Keratinocyte (primary cell): ENCODE results near the gene MAGEH1. TPM values are rescaled to one million over a fixed set of nuclear protein-coding genes. Genes with fewer than 3 reads are reported as not detected.

Experiments used
- DNase-seq: peaks from one replicate; pipeline ENCODE4 v3.0.0-alpha.2; 2011; ENCODE audit warnings: low read depth, missing footprints, low spot score
- FAIRE-seq: peaks from 2 replicates; lab custom pipeline; 2011; peaks lifted over from hg19 to GRCh38; lab: Jason Lieb, UNC
- H2AFZ ChIP-seq: 2 replicates; pipeline ENCODE4 v1.6.0; 2012; ENCODE audit warnings: low read length, control low read depth, inconsistent platforms; ENCODE audit not compliant: control insufficient read depth
- H3K27ac ChIP-seq: 2 replicates; pipeline ENCODE4 v1.5.1; 2011; ENCODE audit warnings: low read length; ENCODE audit not compliant: control insufficient read depth, insufficient read depth
- H3K27me3 ChIP-seq: 3 replicates; pipeline ENCODE4 v1.6.0; 2011; ENCODE audit warnings: low read length; ENCODE audit not compliant: control insufficient read depth, insufficient read depth; ENCODE audit errors: extremely low read depth
- H3K36me3 ChIP-seq, 2 experiments: 2 replicates in 1 of 2; 3 replicates in 1 of 2; pipeline ENCODE4 v1.5.1; 2011; ENCODE audit warnings: low read length in 2 of 2, mild to moderate bottlenecking in 1 of 2; ENCODE audit not compliant: control insufficient read depth in 2 of 2, insufficient read depth in 2 of 2; ENCODE audit errors: extremely low read depth in 1 of 2
- H3K4me1 ChIP-seq: 3 replicates; pipeline ENCODE4 v1.5.1; 2011; ENCODE audit warnings: low read length; ENCODE audit not compliant: control insufficient read depth, insufficient read depth; ENCODE audit errors: extremely low read depth
- H3K4me2 ChIP-seq: 3 replicates; pipeline ENCODE4 v1.6.0; 2011; ENCODE audit warnings: low read depth, low read length; ENCODE audit not compliant: control insufficient read depth, insufficient read depth; ENCODE audit errors: extremely low read depth
- H3K4me3 ChIP-seq, 3 experiments: fragments of 200-600 bp in 1 of 3; sonication (generic) in 1 of 3; 2 replicates in 2 of 3; 3 replicates in 1 of 3; pipeline ENCODE4 v1.5.1; 2011 to 2016; ENCODE audit warnings: low read length in 3 of 3, mild to moderate bottlenecking in 3 of 3, control low read depth in 2 of 3, inconsistent platforms in 1 of 3, low read depth in 1 of 3, mixed read lengths in 1 of 3, mixed run types in 1 of 3, moderate library complexity in 1 of 3; ENCODE audit not compliant: control insufficient read depth in 2 of 3, insufficient read depth in 2 of 3; ENCODE audit errors: extremely low read depth in 1 of 3
- H3K79me2 ChIP-seq: 2 replicates; pipeline ENCODE4 v1.6.0; 2012; ENCODE audit warnings: low read length; ENCODE audit not compliant: control insufficient read depth, insufficient read depth
- H3K9ac ChIP-seq: 3 replicates; pipeline ENCODE4 v1.6.0; 2011; ENCODE audit warnings: low read length; ENCODE audit not compliant: control insufficient read depth, insufficient read depth; ENCODE audit errors: extremely low read depth
- H3K9me1 ChIP-seq: 3 replicates; pipeline ENCODE4 v1.6.0; 2011; ENCODE audit warnings: low read length; ENCODE audit not compliant: control insufficient read depth, insufficient read depth; ENCODE audit errors: extremely low read depth
- H3K9me3 ChIP-seq: 2 replicates; pipeline ENCODE4 v1.5.1; 2012; ENCODE audit warnings: low read depth, low read length; ENCODE audit not compliant: control insufficient read depth
- H4K20me1 ChIP-seq: 3 replicates; pipeline ENCODE4 v1.6.0; 2011; ENCODE audit warnings: low read length; ENCODE audit not compliant: control insufficient read depth, insufficient read depth; ENCODE audit errors: extremely low read depth
- EZH2 ChIP-seq: IDR thresholded peaks from one replicate; pipeline ENCODE4 v1.6.1; 2012; ENCODE audit warnings: inconsistent platforms, mild to moderate bottlenecking, low read length, moderate library complexity
- dilution Hi-C: fragments of 300-500 bp; cut with MboI; formaldehyde crosslinking; loops from one replicate; pipeline ENCODE4 v1.7.0; 2020; ENCODE audit warnings: low sequenced_read_pairs; ENCODE audit not compliant: extremely low pct_ligation_motif_present
- polyA plus RNA-seq, 5 experiments: library from polyadenylated mRNA; depleted of rRNA in 3 of 5; stranded (reverse) in 3 of 5; stranded (forward) in 1 of 5; unstranded in 1 of 5; fragments of >200 nt; gene quantifications; 1 replicate in 1 of 5; 2 replicates in 3 of 5; 3 replicates in 1 of 5; pipeline versions ENCODE4 v1.2.1 to v1.2.3, GENCODE V29; 2011 to 2012; ENCODE audit warnings: missing spikeins in 2 of 5, low read depth in 1 of 5, low replicate concordance in 1 of 5
- TF ChIP-seq, protein P1 (sequence below), 3 experiments: IDR thresholded peaks in 1 of 3; conservative IDR thresholded peaks in 1 of 3; optimal IDR thresholded peaks in 1 of 3; 2 replicates in 2 of 3; 3 replicates in 1 of 3; pipeline versions ENCODE3 to v1.5.1; 2011; ENCODE audit warnings: low read length in 3 of 3, mild to moderate bottlenecking in 3 of 3, moderate library complexity in 2 of 3, control low read depth in 1 of 3, inconsistent platforms in 1 of 3; ENCODE audit not compliant: insufficient read depth in 2 of 3; ENCODE audit errors: extremely low read depth in 1 of 3

The MAGEH1 gene
- polyA plus RNA-seq, 1 donor (not counting 4 experiments of a cell fraction or from before 2014, with no cell fraction given) = 6.7 TPM

DNA sequence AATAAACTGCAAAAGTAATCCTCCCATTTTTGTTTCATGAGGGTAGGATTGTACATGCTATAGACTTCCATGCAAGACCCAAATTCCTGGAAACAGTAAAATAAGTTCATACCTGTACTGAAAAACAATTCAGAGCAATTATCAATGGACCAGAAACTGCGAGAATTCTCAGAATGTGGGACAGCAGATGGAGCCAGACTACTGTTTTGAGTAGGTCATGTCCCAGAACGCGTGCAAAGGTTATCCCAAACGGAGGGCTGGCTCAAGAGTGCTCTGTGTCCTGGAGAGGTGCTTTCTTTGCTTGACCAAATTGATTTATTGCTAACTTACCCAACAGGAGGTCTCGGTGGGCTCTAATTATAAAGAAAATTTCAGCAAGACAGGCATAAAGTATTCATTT is 1.7 kb upstream of the MAGEH1 start:
- Histone ChIP-seq H3K4me3 (no peak overlapping the region), H2AFZ (no peak overlapping the region), H3K9ac (no peak overlapping the region), H3K79me2 (no peaks in the 10 kb centered on the region), H3K4me1 (no peaks in the 10 kb centered on the region), H3K27ac (no peak overlapping the region), H3K4me2 (no peak overlapping the region), H3K9me3 (no peaks in the 10 kb centered on the region), H3K36me3 (no peaks in the 10 kb centered on the region), H3K9me1 (no peaks in the 10 kb centered on the region), H4K20me1 (no peaks in the 10 kb centered on the region), H3K27me3 (no peaks in the 10 kb centered on the region)
- dilution Hi-C loops = no loop called here
- FAIRE-seq = no peak
- no peak for TF ChIP-seq EZH2
- TF ChIP-seq, protein P1, sequence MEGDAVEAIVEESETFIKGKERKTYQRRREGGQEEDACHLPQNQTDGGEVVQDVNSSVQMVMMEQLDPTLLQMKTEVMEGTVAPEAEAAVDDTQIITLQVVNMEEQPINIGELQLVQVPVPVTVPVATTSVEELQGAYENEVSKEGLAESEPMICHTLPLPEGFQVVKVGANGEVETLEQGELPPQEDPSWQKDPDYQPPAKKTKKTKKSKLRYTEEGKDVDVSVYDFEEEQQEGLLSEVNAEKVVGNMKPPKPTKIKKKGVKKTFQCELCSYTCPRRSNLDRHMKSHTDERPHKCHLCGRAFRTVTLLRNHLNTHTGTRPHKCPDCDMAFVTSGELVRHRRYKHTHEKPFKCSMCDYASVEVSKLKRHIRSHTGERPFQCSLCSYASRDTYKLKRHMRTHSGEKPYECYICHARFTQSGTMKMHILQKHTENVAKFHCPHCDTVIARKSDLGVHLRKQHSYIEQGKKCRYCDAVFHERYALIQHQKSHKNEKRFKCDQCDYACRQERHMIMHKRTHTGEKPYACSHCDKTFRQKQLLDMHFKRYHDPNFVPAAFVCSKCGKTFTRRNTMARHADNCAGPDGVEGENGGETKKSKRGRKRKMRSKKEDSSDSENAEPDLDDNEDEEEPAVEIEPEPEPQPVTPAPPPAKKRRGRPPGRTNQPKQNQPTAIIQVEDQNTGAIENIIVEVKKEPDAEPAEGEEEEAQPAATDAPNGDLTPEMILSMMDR (optimal IDR thresholded peaks at IDR 0.05 in 1 of 3, IDR thresholded peaks at IDR 0.05 in 1 of 3, conservative IDR thresholded peaks at IDR 0.05 in 1 of 3; ENCODE audit: extremely low read depth in 1 of 3, insufficient read depth in 2 of 3, low read length in 3 of 3) = peak in 1 of 3 experiments; percentile 18
- no peak for DNase-seq

DNA sequence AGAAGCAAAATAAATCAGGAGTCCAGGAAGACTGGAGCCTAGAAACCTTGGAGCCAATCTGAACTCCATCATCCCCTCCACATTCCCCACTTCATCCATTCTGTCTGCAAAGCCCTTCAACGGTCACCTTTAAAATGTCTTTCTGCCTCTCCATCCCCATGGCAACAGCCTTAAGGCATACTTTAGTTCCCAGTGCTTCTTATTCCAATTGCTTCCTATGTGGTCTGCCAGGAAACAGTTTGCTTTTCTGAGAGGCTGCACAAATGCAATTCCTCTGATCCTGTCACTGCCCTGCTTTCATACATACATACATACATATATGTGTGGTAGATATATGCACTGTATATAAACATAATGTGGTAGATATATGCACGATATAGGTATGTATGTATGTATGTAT is 786 bp upstream of the MAGEH1 start:
- H3K9ac ChIP-seq = no peak overlapping the region
- H3K27ac ChIP-seq = no peak overlapping the region
- H3K4me3 ChIP-seq = no peak overlapping the region
- DNase-seq = no peak
- TF ChIP-seq EZH2 = no peak
- TF ChIP-seq, protein P1 (optimal IDR thresholded peaks at IDR 0.05 in 1 of 3, IDR thresholded peaks at IDR 0.05 in 1 of 3, conservative IDR thresholded peaks at IDR 0.05 in 1 of 3; ENCODE audit: extremely low read depth in 1 of 3, insufficient read depth in 2 of 3, low read length in 3 of 3) = no peak
- H3K79me2 ChIP-seq = no peaks in the 10 kb centered on the region
- FAIRE-seq = no peak
- H3K4me2 ChIP-seq = no peak overlapping the region
- H3K9me3 ChIP-seq = no peaks in the 10 kb centered on the region
- H3K4me1 ChIP-seq = no peaks in the 10 kb centered on the region
- dilution Hi-C loops = no loop called here
- no peaks in the 10 kb centered on the region for H3K27me3 ChIP-seq
- H3K9me1 ChIP-seq = no peaks in the 10 kb centered on the region
- no peak overlapping the region for H2AFZ ChIP-seq
- no peaks in the 10 kb centered on the region for H3K36me3 ChIP-seq
- no peaks in the 10 kb centered on the region for H4K20me1 ChIP-seq
